Activated CD8-positive, alpha-beta memory T cell treated with anti-CD3 and anti-CD28 coated beads, Interleukin-2, amount 50 U/mL, for 24 hours (primary cell): ENCODE measurements around the gene GRAP2.
"Not testable (repeated sequence)": the region's sequence is repeated elsewhere in the genome, so short reads cannot be mapped to it uniquely, and the experiment has no call there.

Experiments
- DNase-seq: peaks from one replicate; pipeline ENCODE4 v3.0.0-alpha.2; 2020; ENCODE audit errors: extremely low read depth

Gene GRAP2

DNA sequence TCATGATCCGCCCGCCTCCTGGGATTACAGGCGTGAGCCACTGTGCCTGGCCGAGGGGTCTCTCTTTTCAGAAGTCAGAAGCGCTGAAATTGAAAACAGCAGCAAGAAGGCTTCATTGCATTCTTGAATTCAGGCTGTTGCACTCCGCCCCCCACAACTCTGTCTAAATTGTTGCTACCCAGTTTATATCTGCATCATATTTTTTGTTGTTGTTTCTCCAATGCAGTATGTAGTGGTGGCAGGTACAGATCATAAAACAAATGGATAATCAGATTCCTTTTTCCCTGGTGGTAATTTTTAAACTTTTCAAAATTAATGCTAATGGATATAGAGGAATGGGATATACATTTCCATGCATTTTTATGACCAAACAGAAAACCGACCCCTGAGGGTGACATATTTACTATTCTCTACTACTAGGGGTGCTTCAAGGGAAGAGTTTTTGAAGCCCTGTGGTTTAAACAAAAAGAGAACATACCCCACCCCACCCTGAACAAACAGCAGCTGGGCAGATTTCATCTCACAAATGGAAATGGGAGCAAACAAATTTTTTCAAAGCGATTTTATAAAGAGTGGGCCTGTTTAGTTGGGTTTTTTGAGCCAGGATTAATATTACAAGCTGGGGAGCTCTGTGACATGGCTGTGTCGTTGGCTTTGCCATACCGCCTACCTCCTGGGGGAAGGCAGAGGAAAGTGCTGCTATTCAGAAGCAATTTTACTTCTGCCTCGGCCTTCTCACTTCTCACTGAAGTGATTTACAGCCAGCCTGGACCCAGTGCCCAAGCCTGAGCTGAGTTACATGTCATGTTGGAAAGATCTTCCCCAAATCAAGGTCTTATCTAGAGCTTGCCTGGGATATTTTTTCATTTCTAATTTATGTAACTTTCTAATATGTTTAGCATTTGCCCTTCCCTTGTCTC lies 43.3 kb downstream of the GRAP2 start:
- no peak for DNase-seq

DNA sequence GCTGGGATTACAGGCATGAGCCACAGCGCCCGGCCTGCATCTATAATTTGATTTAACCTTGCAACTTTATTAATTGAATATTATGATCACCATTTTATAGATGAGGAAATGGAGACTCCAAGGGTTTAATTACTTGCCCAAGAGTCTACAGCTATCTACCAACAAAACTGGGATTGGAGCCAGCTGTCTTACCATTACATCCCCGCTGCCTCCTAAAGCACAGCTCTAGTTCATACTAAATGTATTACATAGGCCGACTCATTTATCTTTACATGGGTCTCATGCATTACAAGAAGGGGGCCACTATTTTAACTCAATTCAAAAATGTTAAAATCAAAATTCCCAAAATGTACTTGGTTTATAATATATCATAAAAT lies 45.2 kb downstream of the GRAP2 start:
- DNase-seq = no peak

DNA sequence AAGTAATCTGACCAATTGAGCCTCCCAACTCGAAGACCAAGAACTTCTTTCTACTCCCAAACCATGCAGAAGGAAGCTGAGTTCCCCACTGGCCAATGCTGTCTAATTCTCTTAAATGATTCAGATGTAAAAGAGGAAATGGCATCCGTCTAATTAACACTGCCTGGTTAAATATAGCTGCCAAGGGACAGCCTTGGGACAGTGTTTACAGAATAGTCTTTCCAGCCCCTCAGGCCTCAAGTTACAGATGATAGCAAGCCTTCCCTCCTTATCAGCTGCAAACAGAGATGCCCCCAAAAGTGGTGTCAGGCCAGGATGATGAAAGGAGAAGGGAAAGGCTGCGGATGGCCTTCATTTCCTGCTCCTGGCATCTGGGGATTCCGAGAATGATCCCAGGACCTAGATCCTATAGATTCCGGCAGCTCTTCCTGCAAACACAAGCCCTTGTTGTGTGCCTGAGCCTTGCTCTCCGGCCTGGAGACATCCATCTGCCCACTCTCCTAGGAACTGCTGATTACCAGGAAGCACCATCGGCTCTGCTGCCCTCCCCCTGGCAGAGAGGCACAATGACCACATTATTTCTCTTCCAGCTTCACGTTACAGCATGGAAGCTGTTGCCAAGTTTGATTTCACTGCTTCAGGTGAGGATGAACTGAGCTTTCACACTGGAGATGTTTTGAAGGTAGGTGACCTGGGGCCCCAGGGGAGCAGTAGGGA lies 45.8 kb downstream of the GRAP2 start:
- no peak for DNase-seq

DNA sequence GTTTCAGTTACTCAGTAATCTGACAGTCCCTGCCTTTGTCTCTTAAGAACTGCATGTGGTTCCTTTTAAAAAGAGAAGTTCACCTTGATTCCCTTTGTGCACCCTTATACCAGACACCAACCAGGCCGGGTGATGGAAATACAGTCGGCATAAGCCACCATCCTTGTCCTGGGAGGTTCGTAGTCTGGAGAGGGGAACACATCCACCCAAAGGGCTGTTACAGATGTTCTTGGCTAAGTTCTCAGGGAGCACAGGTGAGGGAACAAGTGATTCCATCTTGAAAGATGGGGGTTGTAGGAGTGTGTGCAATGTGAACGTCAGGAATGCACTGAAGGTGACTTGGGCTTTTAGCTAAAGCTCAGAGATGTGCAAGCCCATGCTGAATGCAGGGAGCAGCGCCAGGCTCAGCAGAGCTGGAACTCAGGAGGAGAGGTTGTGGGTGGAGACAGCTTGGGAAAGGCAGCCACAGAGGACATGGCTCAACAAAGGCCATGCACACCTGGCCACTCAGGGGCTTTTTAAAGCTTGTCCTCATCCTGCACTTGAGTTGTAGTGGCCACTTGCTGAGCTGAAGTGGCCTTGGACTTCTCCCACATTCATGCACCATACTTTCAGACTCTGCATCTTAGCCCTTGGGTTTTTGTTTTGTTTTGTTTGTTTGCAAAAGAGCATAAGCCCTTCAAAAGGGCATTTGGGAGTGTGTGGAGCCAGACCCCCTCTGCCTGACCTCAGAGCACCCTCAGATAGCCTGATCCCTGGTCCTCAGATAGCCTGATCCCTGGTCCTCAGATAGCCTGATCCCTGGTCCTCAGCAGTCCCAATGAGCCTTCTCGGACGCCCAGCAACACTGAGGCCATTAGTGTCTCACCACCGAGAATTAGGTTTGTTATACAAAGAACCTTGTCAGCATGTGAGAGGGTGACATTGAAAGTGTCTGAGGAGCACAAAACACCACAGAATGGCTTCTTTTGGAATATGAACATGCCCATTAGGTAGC lies 46.6 kb downstream of the GRAP2 start:
- DNase-seq = no peak

DNA sequence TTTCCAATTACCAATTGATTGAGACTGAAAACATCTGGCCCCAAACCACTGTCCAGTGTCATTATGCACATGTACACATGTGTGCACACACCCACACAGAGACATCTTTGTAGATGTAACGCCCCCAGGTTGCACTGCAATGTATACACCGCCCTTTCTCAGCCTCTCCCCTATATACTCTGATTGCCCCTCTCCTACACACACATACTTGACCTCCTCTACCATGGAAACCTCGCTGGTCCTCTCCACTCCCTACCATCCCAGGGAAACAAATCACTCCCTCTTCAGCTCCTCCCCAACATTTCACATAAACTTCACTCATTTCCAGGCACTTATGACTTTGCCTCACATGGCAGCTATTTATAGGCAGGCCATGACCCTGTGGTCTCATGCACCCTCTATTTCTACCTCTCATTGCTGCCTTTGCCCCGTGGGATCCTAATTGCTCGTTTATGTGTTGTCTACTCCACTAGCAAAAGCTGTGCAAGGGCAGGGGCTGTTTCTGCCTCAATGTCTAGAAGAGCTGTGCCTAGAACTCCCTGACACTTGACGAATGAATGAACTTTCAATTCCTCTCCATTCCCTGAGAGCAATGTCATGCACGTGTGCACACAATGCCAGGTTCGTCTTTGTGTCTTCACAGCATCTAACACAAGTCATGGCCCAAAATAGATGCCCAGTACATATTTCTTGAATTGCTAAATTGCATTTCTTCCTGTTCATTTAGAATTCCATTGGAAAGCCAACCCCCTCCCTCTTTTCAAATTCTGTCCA lies 49.3 kb downstream of the GRAP2 start:
- DNase-seq = no peak

DNA sequence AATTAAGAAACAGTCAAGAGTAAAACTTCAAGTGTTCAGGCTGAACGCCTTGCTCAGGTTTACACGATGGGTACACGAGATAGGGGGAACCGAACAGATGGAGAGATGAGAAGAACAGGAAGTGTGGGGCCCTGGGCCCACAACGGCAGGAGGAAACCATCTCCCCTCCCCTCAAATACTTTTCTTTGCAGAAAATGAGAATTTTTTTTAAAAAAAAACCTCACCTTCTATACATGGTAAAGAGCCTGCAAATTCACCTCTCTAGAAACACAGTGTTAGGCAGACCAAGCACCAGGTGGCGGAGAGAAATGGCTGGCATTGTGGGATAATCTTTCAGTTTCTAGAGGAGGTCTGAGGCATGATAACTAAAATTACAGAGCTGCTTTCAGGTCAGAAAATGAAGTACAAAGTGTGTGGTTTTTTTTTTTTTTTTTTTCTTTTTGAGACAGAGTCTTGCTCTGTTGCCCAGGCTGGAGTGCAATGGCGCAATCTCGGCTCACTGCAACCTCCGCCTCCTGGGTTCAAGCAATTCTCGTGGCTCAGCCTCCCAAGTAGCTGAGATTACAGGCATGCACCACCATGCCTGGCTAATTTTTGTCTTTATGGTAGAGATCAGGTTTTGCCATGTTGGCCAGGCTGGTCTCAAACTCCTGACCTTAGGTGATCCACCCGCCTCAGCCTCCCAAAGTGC lies 50.9 kb downstream of the GRAP2 start:
- not testable (repeated sequence) for DNase-seq

DNA sequence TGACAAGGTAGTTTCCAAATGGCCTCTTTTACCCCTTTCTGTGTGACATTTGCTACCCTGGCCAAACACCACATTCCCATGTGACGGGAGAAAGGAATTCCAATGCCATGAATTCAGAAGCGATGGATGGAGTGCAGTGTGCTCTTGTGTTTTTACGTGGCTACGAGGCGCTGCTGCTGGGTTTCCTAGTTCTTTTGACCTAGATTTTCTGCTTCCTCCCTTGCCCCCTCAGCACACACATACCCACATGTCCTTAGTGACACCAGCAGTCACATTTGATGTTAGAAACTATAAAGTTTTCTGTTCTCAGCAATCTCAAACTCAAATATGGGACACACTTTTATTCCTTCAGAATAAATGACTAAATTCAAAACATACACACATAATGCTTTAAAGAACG lies 51.5 kb downstream of the GRAP2 start:
- no peak for DNase-seq

DNA sequence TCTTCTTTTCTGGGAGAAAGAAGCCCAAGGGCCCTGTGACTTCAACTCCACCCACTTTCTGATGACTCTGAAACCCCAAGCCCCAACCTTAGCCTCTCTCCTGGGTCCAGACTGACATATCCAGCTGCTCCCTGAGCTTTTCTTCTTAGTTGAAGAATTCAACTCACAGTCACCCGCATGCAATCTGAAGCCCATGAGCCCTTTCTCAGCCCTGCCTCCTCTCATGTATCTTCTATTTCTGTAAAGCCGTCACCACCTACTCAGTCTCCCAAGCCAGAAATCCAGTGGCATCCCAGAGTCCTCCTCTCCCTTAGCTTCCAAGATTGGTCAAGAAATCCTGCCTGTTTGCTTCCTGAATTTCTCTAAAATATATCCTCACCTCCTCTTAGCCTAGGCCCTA lies 52.2 kb downstream of the GRAP2 start:
- DNase-seq = no peak

DNA sequence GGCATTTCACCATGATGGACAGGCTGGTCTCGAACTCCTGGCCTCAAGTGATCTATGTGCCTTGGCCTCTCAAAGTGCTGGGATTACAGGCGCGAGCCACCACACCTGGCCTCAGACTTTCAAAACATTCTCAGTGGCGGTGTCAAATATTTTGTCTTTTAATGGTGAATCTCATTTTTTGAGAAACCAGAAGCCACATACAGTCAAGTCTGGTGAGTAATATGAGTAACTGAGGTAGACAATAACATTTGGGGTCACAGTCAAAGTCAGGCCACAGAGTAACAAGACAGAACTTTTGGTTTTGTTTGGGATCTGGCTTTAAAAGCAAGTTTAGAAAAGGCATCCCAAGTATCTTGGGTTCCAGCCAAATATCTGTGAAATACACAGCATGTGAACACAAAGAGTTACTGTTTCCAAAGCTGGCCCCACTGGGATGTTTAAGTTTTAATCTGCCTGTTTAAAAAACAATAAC lies 53.7 kb downstream of the GRAP2 start:
- DNase-seq = no peak

DNA sequence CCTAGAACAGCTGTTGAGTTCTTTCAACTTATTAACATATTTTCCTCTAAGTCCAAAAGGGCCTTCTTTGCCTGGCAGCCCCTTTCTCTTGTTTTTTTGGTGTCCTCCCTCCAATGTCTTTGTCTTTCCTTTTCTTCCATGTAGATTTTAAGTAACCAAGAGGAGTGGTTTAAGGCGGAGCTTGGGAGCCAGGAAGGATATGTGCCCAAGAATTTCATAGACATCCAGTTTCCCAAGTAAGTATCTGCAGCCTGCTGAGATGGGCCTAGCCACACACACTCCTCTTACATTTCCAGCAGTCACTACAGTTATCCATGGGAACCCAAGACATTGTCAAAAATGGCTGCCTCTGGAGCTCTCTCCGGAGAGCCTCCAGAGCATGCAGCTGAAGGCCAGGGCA lies 54.8 kb downstream of the GRAP2 start:
- DNase-seq = no peak

DNA sequence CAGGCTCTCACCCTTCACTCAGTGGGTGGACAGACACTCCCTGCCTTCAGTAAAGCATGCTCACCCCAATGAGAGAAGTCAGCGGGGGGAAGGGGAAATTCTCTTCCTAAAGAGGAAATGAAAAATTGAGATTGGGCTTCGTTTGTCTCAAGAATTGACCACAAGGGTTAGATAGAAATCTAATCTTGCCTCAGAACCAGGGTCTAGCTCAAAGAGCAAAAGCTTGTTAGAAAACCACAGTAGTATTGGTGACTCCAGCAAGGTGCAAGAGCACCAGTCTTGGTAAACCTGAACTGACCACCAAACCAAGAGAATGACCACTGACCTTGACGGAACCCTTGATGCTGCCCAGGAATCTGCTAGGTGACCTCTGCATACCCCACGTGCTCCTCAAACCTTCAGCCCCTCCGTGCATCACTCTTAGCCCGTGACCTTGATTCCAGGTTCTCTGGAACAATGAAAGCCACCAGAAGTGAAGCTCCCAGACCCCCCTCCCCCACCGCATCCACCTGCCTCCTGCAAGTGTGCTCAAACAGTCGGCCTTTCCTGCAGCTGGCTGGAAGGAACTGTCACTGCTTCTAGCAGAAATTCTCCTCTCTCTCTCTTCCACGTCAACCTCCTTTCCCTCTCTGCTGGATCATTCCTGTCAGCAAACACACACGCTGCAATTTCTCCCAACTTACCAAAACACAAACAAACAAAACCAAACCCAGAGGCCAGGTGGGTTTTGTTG lies 56.2 kb downstream of the GRAP2 start:
- DNase-seq = no peak

DNA sequence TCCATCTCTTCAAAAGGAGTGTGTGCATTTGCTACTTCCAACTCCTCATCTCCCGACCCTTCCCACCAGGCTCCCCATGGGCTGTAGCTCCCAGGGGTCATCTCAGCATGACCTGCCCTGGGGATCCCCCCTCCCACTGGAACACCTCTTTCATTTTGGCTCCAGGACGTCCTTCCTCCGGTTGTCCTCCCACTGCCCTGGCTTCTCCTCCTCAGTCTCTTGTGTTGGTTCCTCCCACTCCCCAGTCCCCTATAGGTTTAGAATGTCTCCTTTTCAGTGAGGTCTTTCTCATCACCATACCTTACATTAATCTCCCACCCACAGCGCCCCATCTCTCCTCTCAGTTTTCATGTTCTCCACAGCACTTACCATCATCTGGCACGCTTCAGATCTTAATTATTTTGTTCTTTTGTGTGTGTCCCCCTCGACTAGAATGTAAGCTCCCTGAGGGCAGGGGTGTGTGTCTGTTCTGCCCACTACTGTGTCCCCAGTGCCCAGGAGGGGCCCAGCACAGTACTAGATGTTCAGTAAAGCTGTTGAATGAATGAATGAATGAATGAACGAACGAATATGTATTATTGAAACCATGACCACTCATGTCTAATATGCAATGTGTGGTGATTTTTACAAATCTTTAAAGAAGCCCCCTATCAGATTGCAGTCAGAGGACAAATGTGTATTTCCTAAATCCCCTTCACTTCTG lies 57.3 kb downstream of the GRAP2 start:
- no peak for DNase-seq

DNA sequence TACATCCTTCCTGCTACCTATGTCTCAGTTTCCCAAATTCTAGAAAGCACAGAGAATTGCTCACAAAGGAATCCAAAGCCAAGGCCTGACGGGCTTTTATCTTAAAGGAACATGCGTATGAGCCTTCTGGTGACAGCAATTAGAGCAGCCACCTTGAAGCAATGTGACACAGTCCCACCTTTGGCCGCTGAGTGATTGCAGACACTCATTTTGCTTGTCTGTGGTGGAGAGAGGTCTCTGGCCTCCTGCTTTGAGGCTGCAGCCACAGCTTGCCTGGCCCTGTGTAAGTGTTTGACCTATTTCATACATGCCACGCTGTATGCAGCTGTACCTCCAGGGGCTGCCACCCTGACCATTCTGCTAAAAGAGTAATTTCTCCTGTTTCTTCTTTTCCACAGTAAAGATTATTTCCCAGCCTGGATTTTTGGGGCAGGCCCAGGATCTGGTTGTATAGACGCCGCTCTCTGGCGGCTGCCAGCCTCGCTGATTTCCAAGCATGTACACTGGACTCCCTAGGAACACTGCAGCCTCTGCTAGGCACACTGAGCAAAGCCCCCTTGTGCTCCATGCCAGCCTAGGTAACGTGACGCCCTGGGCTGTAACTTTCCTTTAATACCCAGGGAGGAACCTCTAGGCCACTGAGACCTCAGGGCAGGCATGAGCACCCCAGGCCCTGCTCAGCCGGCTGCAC lies 58.2 kb downstream of the GRAP2 start:
- no peak for DNase-seq

DNA sequence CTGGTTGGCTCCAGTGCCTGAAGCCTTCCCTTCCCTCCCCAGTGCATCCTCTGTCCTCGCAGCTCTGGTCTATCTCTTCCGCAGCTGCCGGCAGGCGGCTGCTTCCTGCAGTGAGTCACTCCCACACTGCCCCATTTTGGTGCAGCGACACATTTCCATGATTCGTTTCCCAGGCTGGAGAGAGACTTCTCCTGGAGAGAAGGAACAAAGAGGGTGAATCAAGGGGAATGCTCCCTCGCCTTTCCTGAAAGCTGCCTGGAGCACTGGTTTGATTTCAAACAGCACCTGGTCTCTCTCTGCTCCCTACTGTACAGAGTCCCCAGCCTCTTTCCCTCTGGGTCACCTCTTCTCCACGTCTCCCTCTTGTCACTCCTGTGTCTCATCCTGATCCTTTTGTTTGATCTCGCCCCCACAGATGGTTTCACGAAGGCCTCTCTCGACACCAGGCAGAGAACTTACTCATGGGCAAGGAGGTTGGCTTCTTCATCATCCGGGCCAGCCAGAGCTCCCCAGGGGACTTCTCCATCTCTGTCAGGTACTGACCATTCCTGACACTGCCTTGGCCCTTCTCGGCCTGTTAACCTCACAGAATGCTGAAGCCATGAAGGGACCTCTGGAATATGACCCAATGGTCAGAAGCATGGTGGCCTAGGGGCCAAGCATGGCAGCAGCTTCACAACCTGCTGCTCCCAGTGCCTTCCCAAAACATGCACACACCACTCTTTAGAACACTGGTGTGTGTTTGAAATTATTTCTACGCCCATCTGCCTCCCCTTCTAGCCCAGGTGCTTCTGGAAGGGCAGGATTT lies 59.0 kb downstream of the GRAP2 start, which contains the start of gene TMA7B:
Gene TMA7B, plus strand, starts transcription at position 758 of the 808 bp plus-strand sequence. CDS start 3,978 bp downstream, outside the sequence.
- DNase-seq = no peak

DNA sequence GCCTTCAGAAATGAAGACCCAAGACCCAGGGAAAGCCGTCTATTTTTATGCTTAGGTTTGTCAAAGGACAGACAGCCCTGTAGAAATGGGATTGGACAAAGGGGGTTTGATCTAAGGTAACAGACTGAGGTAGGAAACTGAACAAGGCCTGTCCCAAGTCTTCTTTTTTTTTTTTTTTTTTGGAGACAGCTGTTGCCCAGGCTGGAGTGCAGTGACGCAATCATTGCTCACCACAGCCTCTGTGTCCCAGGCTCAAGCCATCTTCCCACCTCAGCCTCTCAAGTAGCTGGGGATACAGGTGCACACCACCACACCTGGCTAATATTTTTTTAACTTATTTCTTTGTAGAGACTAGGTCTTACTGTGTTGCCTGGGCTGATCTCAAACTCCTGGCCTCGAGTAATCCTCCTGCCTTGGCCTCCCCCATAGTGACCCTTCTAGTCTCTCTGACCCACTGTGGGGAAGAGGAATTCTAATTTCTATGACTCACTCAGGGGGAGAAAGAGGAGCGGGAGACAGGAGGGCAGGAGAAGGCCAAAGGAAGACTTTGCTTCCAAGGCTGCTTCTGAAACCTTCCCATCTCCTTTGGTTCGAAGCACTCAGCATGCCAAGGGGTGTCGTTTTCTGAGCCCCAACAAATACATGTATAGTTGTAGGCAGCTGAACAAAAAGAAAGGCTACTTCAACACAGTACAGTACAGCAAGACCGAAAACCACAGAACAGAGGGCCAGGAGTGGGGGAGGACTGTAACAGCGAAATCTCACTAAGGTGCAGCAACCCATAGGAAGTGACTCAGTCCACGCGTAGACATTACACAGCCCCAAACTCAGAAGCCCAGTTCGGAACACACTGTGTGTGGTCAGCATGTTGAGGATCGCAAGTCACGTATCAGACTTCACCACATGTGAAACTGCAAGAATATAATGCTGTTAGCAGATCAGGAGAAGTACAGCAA lies 60.2 kb downstream of the GRAP2 start:
- peak; percentile 49 for DNase-seq

DNA sequence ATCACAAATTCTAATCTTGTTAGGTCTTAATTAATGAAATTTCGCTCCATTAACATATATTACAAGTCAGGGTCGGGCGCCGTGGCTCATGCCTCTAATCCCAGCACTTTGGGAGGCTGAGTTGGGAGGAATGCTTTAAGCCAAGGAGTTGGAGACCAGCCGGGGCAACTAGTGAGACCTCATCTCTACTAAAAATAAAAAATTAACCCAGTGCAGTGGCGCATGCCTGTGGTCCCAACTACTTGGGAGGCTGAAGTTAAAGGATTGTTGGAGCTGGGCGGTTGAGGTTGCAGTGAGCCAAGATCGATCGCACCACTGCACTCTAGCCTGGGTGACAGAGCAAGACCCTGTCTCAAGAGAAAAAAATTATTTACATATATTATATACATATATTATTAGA lies 61.2 kb downstream of the GRAP2 start:
- no peak for DNase-seq
